ENCODE data around the gene TBCD.

TBCD gene

DNA sequence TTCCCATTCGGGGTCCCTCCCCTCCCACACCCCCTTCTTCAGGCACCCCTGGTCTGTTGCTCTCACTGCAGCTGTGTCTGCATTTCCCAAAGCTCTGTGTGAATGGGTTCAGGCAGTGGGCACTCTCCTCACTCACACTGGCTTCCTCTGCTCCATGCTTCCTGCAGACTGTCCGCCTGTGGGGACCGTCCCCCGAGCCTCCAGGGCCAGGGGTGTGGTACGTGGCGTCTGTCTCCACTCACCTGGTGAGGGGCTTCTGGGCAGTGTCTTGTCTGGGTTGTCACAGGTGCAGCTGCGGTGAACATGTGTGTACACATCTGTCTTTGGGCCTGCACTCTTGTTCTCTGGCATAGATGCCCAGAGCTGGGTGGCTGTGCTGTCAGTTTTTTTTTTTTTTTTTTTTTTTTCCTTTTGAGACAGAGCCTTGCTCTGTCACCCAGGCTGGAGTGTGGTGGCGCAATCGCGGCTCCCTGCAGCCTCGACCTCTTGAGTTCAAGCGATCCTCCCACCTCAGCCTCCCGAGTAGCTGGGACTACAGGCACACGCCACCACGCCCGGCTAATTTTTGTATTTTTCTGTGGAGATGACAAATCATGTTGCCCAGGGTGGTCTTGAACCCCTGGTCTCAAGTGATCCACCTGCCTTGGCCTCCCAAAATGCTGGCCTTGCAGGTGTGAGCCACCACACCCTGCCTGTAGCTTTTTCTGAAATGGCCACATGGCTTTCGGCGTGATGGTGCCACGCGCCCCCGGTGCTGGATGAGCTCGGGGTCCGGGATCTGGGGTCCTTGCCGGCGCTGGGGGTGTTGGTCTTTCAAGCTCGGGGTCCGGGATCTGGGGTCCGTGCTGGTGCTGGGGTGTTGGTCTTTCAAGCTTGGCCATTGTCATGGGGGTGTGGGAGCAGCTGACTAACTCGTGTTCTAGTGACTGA lies 144.5 kb downstream of the TBCD start:
- TF ChIP-seq, protein P1, sequence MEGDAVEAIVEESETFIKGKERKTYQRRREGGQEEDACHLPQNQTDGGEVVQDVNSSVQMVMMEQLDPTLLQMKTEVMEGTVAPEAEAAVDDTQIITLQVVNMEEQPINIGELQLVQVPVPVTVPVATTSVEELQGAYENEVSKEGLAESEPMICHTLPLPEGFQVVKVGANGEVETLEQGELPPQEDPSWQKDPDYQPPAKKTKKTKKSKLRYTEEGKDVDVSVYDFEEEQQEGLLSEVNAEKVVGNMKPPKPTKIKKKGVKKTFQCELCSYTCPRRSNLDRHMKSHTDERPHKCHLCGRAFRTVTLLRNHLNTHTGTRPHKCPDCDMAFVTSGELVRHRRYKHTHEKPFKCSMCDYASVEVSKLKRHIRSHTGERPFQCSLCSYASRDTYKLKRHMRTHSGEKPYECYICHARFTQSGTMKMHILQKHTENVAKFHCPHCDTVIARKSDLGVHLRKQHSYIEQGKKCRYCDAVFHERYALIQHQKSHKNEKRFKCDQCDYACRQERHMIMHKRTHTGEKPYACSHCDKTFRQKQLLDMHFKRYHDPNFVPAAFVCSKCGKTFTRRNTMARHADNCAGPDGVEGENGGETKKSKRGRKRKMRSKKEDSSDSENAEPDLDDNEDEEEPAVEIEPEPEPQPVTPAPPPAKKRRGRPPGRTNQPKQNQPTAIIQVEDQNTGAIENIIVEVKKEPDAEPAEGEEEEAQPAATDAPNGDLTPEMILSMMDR (IDR thresholded peaks at IDR 0.05; ENCODE audit: extremely low read depth, missing control alignments) = no peak
- DNase-seq (ENCODE audit: low spot score) = no peak

DNA sequence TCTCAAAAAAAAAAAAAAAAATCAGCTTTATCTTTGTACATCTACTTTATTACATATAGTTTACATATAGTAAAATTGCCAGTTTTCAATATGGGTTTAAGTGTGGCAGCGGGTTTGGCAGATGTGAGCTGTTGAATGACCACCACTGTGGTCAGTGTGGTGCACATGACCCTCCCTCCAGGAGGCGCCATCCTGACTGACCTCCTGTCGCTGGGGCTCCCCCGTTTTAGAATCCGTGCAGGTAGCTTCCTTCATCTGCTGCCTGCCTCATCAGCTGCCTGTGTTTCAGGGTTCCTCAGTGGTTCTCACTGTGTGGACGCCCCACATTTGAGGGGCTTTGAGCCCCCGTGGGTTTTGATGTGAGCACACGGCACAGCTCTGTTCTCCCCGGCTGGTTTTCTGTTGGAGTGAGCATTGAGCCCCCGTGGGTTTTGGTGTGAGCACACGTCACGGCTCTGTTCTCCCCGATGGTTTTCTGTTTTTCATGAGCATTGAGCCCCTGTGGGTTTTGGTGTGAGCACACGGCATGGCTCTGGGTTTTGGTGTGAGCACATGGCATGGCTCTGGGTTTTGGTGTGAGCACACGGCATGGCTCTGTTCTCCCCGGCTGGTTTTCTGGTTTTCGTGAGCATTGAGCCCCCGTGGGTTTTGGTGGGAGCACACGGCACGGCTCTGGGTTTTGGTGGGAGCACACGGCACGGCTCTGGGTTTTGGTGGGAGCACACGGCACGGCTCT lies 145.8 kb downstream of the TBCD start:
- no peak for DNase-seq (ENCODE audit: low spot score)
- TF ChIP-seq, protein P1 (IDR thresholded peaks at IDR 0.05; ENCODE audit: extremely low read depth, missing control alignments) = no peak

DNA sequence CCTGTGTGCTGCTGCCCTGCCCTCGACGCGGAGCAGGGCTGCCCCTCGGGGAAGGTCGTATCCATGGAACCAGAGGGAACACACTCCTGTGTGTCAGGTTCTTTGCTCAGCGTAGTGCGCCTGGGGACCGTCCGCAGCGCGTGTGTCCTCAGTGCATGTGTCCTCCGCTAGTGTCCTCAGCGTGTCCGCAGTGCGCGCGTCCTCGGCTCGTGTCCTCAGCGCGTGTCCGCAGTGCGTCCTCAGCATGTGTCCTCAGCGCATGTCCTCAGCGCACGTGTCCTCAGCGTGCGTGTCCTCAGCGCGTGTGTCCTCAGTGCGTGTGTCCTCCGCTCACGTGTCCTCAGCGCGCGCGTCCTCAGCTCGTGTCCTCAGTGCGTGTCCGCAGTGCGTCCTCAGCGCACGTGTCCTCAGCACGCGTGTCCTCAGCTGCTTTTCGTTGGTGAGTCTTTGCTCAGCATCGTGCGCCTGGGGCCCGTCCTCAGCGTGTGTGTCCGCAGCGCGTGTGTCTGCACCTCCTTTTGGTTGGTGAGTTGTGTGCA lies 147.2 kb downstream of the TBCD start:
- TF ChIP-seq, protein P1 (IDR thresholded peaks at IDR 0.05; ENCODE audit: extremely low read depth, missing control alignments) = no peak
- no peak for DNase-seq (ENCODE audit: low spot score)

DNA sequence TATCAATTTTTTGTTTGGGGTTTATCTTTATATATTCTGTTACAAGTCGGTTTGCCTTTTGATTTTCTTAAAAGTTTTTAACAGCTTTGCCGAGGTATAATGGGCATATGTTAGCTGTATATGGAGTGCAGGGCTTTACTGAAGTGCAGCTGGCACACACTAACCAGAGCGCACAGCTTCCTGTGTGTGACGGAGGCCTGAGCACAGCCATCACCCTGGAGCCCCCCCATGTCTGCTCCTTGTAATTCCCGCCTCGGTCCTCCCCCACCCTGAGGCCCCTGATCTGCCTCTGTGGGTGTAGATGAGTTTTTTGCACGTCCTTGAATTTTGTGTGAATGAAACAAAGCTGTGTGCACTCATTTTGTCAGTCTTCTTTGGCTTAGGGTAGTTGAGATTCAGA lies 148.1 kb downstream of the TBCD start:
- TF ChIP-seq, protein P1 (IDR thresholded peaks at IDR 0.05; ENCODE audit: extremely low read depth, missing control alignments) = no peak
- no peak for DNase-seq (ENCODE audit: low spot score)

DNA sequence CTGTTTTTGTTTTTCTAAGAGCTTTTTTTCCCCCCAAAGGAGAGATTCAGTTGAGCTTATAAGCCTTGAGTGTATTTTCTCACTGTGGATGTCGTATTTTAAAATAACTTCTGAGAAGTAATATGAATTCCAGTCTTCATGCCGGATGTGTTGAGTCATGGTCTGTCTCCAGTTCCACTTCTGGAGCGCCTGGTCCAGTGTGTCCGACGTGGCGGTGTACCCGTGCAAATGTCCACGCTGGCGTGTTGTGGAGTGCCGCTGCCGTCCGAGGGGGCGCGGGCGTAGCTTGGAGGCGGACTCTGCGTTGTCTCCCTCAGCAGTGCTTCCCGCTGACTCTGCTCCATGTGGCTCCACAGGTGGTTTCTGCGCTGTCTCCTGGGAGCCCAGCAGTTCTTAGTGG lies 148.9 kb downstream of the TBCD start:
- no peak for DNase-seq (ENCODE audit: low spot score)
- TF ChIP-seq, protein P1 (IDR thresholded peaks at IDR 0.05; ENCODE audit: extremely low read depth, missing control alignments) = no peak

DNA sequence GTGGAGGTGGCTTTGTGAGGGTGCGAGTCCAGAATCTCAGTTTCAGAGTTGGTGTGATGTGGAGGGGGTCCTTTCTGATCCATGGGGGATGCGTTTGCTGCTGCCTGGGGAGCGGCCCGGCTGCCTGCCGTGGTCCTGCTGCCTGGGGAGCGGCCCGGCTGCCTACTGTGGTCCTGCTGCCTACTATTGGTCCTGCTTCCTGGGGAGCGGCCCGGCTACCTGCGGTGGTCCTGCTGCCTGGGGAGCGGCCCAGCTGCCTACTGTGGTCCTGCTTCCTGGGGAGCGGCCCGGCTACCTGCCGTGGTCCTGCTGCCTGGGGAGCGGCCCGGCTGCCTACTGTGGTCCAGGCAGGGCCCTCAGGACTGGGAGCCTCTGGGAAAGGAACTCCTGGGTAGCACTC lies 149.5 kb downstream of the TBCD start:
- TF ChIP-seq, protein P1 (IDR thresholded peaks at IDR 0.05; ENCODE audit: extremely low read depth, missing control alignments) = no peak

DNA sequence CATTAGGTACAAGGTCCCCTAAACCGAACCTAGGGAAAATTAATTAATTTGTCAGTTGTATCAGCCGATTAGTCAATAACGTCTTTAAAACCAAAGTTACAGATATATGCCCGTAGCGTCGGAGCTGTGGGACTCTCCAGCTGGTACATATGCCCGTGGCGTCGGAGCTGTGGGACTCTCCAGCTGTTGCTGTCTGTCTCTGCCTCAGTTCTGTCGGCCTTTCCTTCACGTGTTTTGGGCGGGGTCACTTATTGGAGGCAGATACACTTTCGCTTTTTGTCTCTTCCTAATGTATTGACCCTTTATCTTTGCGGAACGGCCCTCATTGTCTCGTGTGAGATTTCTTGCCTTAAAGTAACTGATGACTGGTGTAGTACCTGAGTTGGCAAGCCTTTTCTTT lies 150.0 kb downstream of the TBCD start:
- no peak for DNase-seq (ENCODE audit: low spot score)
- TF ChIP-seq, protein P1 (IDR thresholded peaks at IDR 0.05; ENCODE audit: extremely low read depth, missing control alignments) = no peak

More for the DNA sequence above, 149.5 kb downstream of the TBCD start:
- DNase-seq (ENCODE audit: low spot score) = no peak
